Karpas-422 (cell line): ENCODE data around the gene CRYBB1. TPM values are rescaled to one million over a fixed set of nuclear protein-coding genes. Genes with fewer than 3 reads are reported as not detected.

Experiments
- DNase-seq: peaks from one replicate; pipeline ENCODE4 v3.0.0-alpha.2; 2015
- H2AFZ ChIP-seq: fragments of 200-600 bp; sonication (generic); 2 replicates; pipeline ENCODE4 v1.6.1; 2014; ENCODE audit warnings: antibody characterized with exemption, low read length, mixed read lengths
- H3K27ac ChIP-seq: fragments of 200-600 bp; sonication (generic); 2 replicates; pipeline ENCODE4 v1.5.1; 2014; ENCODE audit warnings: mild to moderate bottlenecking, low read length, moderate library complexity
- H3K27me3 ChIP-seq: fragments of 200-600 bp; sonication (generic); 2 replicates; pipeline ENCODE4 v1.6.1; 2014; ENCODE audit warnings: low read length, mixed read lengths
- H3K36me3 ChIP-seq: fragments of 200-600 bp; sonication (generic); 2 replicates; pipeline ENCODE4 v1.6.1; 2014; ENCODE audit warnings: low read length, mixed read lengths; ENCODE audit not compliant: insufficient read depth
- H3K4me1 ChIP-seq: fragments of 200-600 bp; sonication (generic); 2 replicates; pipeline ENCODE4 v1.6.1; 2014; ENCODE audit warnings: mild to moderate bottlenecking, low read length, mixed read lengths
- H3K4me2 ChIP-seq: fragments of 200-600 bp; sonication (generic); 2 replicates; pipeline ENCODE4 v1.6.1; 2014; ENCODE audit warnings: low read length, low read depth, mild to moderate bottlenecking; ENCODE audit not compliant: poor library complexity, severe bottlenecking
- H3K4me3 ChIP-seq: fragments of 200-600 bp; sonication (generic); 2 replicates; pipeline ENCODE4 v1.5.1; 2014; ENCODE audit warnings: mild to moderate bottlenecking, antibody characterized with exemption, low read length, mixed read lengths
- H3K79me2 ChIP-seq: fragments of 200-600 bp; sonication (generic); 2 replicates; pipeline ENCODE4 v1.6.1; 2014; ENCODE audit warnings: mild to moderate bottlenecking, low read length, mixed read lengths
- H3K9ac ChIP-seq: fragments of 200-600 bp; sonication (generic); 2 replicates; pipeline ENCODE4 v1.6.0; 2014; ENCODE audit warnings: low read length
- H3K9me2 ChIP-seq: fragments of 200-600 bp; sonication (generic), shearing (Covaris generic); replicated peaks from 2 replicates; pipeline ENCODE4 v1.6.0; 2014; ENCODE audit warnings: mild to moderate bottlenecking, low read length, moderate library complexity; ENCODE audit not compliant: insufficient read depth
- H3K9me3 ChIP-seq: fragments of 300-700, 200-600 bp; sonication (generic); 2 replicates; pipeline ENCODE4 v1.6.1; 2014; ENCODE audit warnings: low read length, mixed read lengths
- H4K20me1 ChIP-seq: fragments of 200-600 bp; sonication (generic); 2 replicates; pipeline ENCODE4 v1.6.1; 2014; ENCODE audit warnings: mild to moderate bottlenecking, antibody characterized with exemption, low read length, low read depth; ENCODE audit not compliant: insufficient read depth
- total RNA-seq: library from RNA; depleted of rRNA; stranded (reverse); fragments of >200 nt; shearing (Covaris generic); gene quantifications from 2 replicates; pipeline ENCODE4 v1.2.3, GENCODE V29; 2014; ENCODE audit warnings: low replicate concordance

The CRYBB1 gene
- total RNA-seq, 1 experiment from 2014 or later, result 0.22 TPM

- Histone ChIP-seq H3K27me3 (no peaks in the 10 kb centered on the region), H4K20me1 (no peaks in the 10 kb centered on the region), H3K36me3 (no peaks in the 10 kb centered on the region), H2AFZ (no peak overlapping the region), H3K9me3 (no peaks in the 10 kb centered on the region), H3K4me1 (peaks cover 76% of the 10 kb centered on the region), H3K27ac (peak overlapping the region; percentile 86), H3K9me2 (no peaks in the 10 kb centered on the region), H3K4me2 (peak overlapping the region; percentile 68), H3K9ac (peak overlapping the region; percentile 58), H3K4me3 (peak overlapping the region; percentile 36), H3K79me2 (peaks cover 91% of the 10 kb centered on the region)
- no peak for DNase-seq
These were observed 62.3 kb downstream of the CRYBB1 start for GRCh38 chr22:26555478-26555877.

- Histone ChIP-seq H3K4me2 (peak overlapping the region; percentile 68), H3K9me2 (no peaks in the 10 kb centered on the region), H3K27ac (peak overlapping the region; percentile 86), H2AFZ (no peak overlapping the region), H3K79me2 (peaks cover 91% of the 10 kb centered on the region), H3K9me3 (no peaks in the 10 kb centered on the region), H3K9ac (peak overlapping the region; percentile 58), H3K4me3 (peak overlapping the region; percentile 36), H3K27me3 (no peaks in the 10 kb centered on the region), H4K20me1 (no peaks in the 10 kb centered on the region), H3K4me1 (peaks cover 76% of the 10 kb centered on the region), H3K36me3 (no peaks in the 10 kb centered on the region)
- peak; percentile 92 for DNase-seq
These were observed 62.9 kb downstream of the CRYBB1 start for GRCh38 chr22:26554956-26555355.

- peak overlapping the region; percentile 44; the same call in 1 of the 2 replicates for H3K9ac ChIP-seq
- DNase-seq, result no peak
These were observed 64.6 kb downstream of the CRYBB1 start for GRCh38 chr22:26553056-26553752.

GRCh38 chr22:26552466-26552865 lies 65.4 kb downstream of the CRYBB1 start:
- Histone ChIP-seq H2AFZ (no peak overlapping the region), H3K4me1 (peaks cover 83% of the 10 kb centered on the region), H3K9me3 (no peaks in the 10 kb centered on the region), H3K27me3 (no peaks in the 10 kb centered on the region), H3K9me2 (no peaks in the 10 kb centered on the region), H3K4me2 (no peak overlapping the region), H3K36me3 (no peaks in the 10 kb centered on the region), H3K4me3 (no peak overlapping the region), H3K27ac (no peak overlapping the region), H3K9ac (no peak overlapping the region), H4K20me1 (no peaks in the 10 kb centered on the region), H3K79me2 (peaks cover 88% of the 10 kb centered on the region)
- no peak for DNase-seq

More at GRCh38 chr22:26553056-26553752, 64.6 kb downstream of the CRYBB1 start:
- no peak overlapping the region for H2AFZ ChIP-seq
- peaks cover 79% of the 10 kb centered on the region for H3K4me1 ChIP-seq
- no peaks in the 10 kb centered on the region for H3K27me3 ChIP-seq
- H3K79me2 ChIP-seq, result peaks cover 85% of the 10 kb centered on the region
- no peaks in the 10 kb centered on the region for H4K20me1 ChIP-seq
- H3K4me3 ChIP-seq, result no peak overlapping the region
- H3K9me2 ChIP-seq, result no peaks in the 10 kb centered on the region
- H3K9me3 ChIP-seq, result no peaks in the 10 kb centered on the region
- no peaks in the 10 kb centered on the region for H3K36me3 ChIP-seq
- H3K27ac ChIP-seq, result peak overlapping the region; percentile 86
- H3K4me2 ChIP-seq, result peak overlapping the region; percentile 25

- Histone ChIP-seq H3K27ac (no peak overlapping the region), H3K4me1 (peaks cover 83% of the 10 kb centered on the region), H4K20me1 (no peaks in the 10 kb centered on the region), H3K79me2 (peaks cover 88% of the 10 kb centered on the region), H3K9me2 (no peaks in the 10 kb centered on the region), H3K27me3 (no peaks in the 10 kb centered on the region), H3K4me3 (no peak overlapping the region), H3K9ac (no peak overlapping the region), H2AFZ (no peak overlapping the region), H3K4me2 (no peak overlapping the region), H3K36me3 (no peaks in the 10 kb centered on the region), H3K9me3 (no peaks in the 10 kb centered on the region)
- no peak for DNase-seq
These were observed 66.3 kb downstream of the CRYBB1 start for GRCh38 chr22:26551568-26551967.

- H3K4me2 ChIP-seq, result peak overlapping the region; percentile 24
- H3K9me2 ChIP-seq, result no peaks in the 10 kb centered on the region
- H3K4me1 ChIP-seq, result peaks cover 80% of the 10 kb centered on the region
- no peaks in the 10 kb centered on the region for H3K36me3 ChIP-seq
- peaks cover 89% of the 10 kb centered on the region for H3K79me2 ChIP-seq
- no peak overlapping the region for H3K4me3 ChIP-seq
- H2AFZ ChIP-seq, result no peak overlapping the region
- peak overlapping the region; percentile 64 for H3K27ac ChIP-seq
- no peak for DNase-seq
- 0 out of 2 replicates have a peak overlapping the region, but pooled peaks have one; percentile 18 for H3K9ac ChIP-seq
- H3K27me3 ChIP-seq, result no peaks in the 10 kb centered on the region
- no peaks in the 10 kb centered on the region for H4K20me1 ChIP-seq
- no peaks in the 10 kb centered on the region for H3K9me3 ChIP-seq
These were observed 67.3 kb downstream of the CRYBB1 start for GRCh38 chr22:26550498-26551033.

- no peaks in the 10 kb centered on the region for H3K27me3 ChIP-seq
- H3K4me2 ChIP-seq, result peak overlapping the region; percentile 24
- H4K20me1 ChIP-seq, result no peaks in the 10 kb centered on the region
- peak overlapping the region; percentile 64 for H3K27ac ChIP-seq
- H3K36me3 ChIP-seq, result no peaks in the 10 kb centered on the region
- H2AFZ ChIP-seq, result no peak overlapping the region
- 0 out of 2 replicates have a peak overlapping the region, but pooled peaks have one; percentile 18 for H3K9ac ChIP-seq
- peaks cover 75% of the 10 kb centered on the region for H3K4me1 ChIP-seq
- H3K4me3 ChIP-seq, result no peak overlapping the region
- no peaks in the 10 kb centered on the region for H3K9me2 ChIP-seq
- H3K9me3 ChIP-seq, result no peaks in the 10 kb centered on the region
- DNase-seq, result no peak
- peaks cover 90% of the 10 kb centered on the region for H3K79me2 ChIP-seq
These were observed 67.8 kb downstream of the CRYBB1 start for GRCh38 chr22:26549902-26550497.
